Stomach (tissue), 9 donors: Measurements from ENCODE around the gene PPFIA1. TPM values are rescaled to one million over a fixed set of nuclear protein-coding genes. Genes with fewer than 3 reads are reported as not detected.

Source experiments
- DNase-seq, 2 donors: peaks; one replicate each; pipeline versions ENCODE4 v3.0.0 to v3.0.0-alpha.2; 2013 to 2019
- H3K27ac ChIP-seq, 5 donors: fragments of 200-600 bp in 4 of 5; sonication (generic) in 4 of 5; one replicate each; pipeline ENCODE4 v1.5.1; 2013 to 2019; ENCODE audit warnings: mild to moderate bottlenecking in 1 of 5, moderate library complexity in 1 of 5
- H3K27me3 ChIP-seq, 3 donors: fragments of 200-600 bp; sonication (generic); one replicate each; pipeline ENCODE4 v1.5.1; 2017 to 2019; ENCODE audit warnings: mixed run types in 1 of 3
- H3K36me3 ChIP-seq, 4 donors: fragments of 200-600 bp; sonication (generic); 1 replicate in 3 of 4; 2 replicates in 1 of 4; pipeline ENCODE4 v1.5.1; 2016 to 2019
- H3K4me1 ChIP-seq, 4 donors: fragments of 200-600 bp; sonication (generic); one replicate each; pipeline ENCODE4 v1.5.1; 2016 to 2019
- H3K4me3 ChIP-seq, 4 donors: fragments of 200-600 bp; sonication (generic) in 3 of 4; one replicate each; pipeline ENCODE4 v1.5.1; 2016 to 2019; ENCODE audit warnings: mild to moderate bottlenecking in 1 of 4
- H3K9me3 ChIP-seq, 4 donors: fragments of 200-600 bp; sonication (generic); one replicate each; pipeline ENCODE4 v1.5.1; 2016 to 2019
- CTCF ChIP-seq, 7 experiments: fragments of 450-650 bp in 4 of 7; fragments of 200-600 bp in 3 of 7; sonication (generic) in 3 of 7; IDR thresholded peaks; one replicate each; pipeline ENCODE4 v1.5.1; 2016 to 2019; ENCODE audit warnings: antibody characterized with exemption in 7 of 7, control low read depth in 2 of 7, mild to moderate bottlenecking in 1 of 7
- EP300 ChIP-seq: sonication (generic); formaldehyde crosslinking; IDR thresholded peaks from one replicate; pipeline ENCODE4 v1.6.1; 2017; ENCODE audit warnings: antibody characterized with exemption
- POLR2A ChIP-seq, 4 donors: fragments of 450-650 bp; IDR thresholded peaks; one replicate each; pipeline ENCODE4 v1.6.1; 2016; ENCODE audit warnings: antibody characterized with exemption in 4 of 4, control low read depth in 2 of 4, mild to moderate bottlenecking in 1 of 4, moderate library complexity in 1 of 4
- POLR2AphosphoS5 ChIP-seq, 3 donors: sonication (generic); formaldehyde crosslinking; IDR thresholded peaks; one replicate each; pipeline ENCODE4 v1.6.1; 2016; ENCODE audit warnings: antibody characterized with exemption in 3 of 3
- WGBS, 5 donors: extraction: QIAGEN DNeasy Blood & Tissue Kit in 3 of 5; methylation state at CpG; one replicate each; pipeline versions ENCODE4 v1.1.5 to v1.1.7; 2013 to 2018; 5-methylcytosine and 5-hydroxymethylcytosine counted together
- intact Hi-C: fragments of 100-400 bp; cut with DNase I; formaldehyde crosslinking; loops from one replicate; pipeline ENCODE4 v1.15.1; 2023; ENCODE audit warnings: low total_unique reads
- polyA plus RNA-seq, 3 donors: library from polyadenylated mRNA; stranded (reverse); fragments of 200-250 nt; gene quantifications; one replicate each; pipeline ENCODE4 v1.2.3, GENCODE V29; 2013
- total RNA-seq, 5 donors: library from RNA; depleted of rRNA; stranded (reverse); fragments of >200 nt; gene quantifications; one replicate each; pipeline versions ENCODE4 v1.1.0 to v1.2.3, GENCODE V29; 2014 to 2016
- donor health status: healthy with polysubstance abuse.
- donor health status: Bipolar disorder and iron deficiency.
- donor health status: healthy.

Gene PPFIA1
- total and polyA plus RNA-seq, 8 donors: 10.8 to 108 (median 35.5) TPM

- intact Hi-C loops: no loop called here
- Histone ChIP-seq H3K27ac (no peak overlapping the region), H3K9me3 (no peaks in the 10 kb centered on the region), H3K4me3 (no peak overlapping the region), H3K36me3 (peaks cover 83 to 100% (median 97%) of the 10 kb centered on the region in 4 donors), H3K27me3 (no peaks in the 10 kb centered on the region), H3K4me1 (no peaks in the 10 kb centered on the region)
- DNase-seq: no peak
- TF ChIP-seq CTCF (IDR thresholded peaks at IDR 0.05) (no peak), POLR2A (IDR thresholded peaks at IDR 0.05) (no peak), EP300 (no peak), POLR2AphosphoS5 (IDR thresholded peaks at IDR 0.05) (no peak)
- WGBS, 5 donors: 76 to 81% (median 79%) methylated on average over 10 to 11 of the region's 11 CpGs
Measured at GRCh38 chr11:70429724-70430521, 159.4 kb downstream of the PPFIA1 start.

- intact Hi-C loops: no loop called here
- Histone ChIP-seq H3K36me3 (peaks cover 80 to 100% (median 97%) of the 10 kb centered on the region in 4 donors), H3K9me3 (no peaks in the 10 kb centered on the region)
Measured at GRCh38 chr11:70430671-70431574, 160.4 kb downstream of the PPFIA1 start.

GRCh38 chr11:70431611-70432010 lies 161.1 kb downstream of the PPFIA1 start:
- intact Hi-C loops: no loop called here
- no peak for DNase-seq
- H3K36me3 ChIP-seq: peaks cover 84 to 100% (median 97%) of the 10 kb centered on the region in 4 donors

More at GRCh38 chr11:70430671-70431574, 160.4 kb downstream of the PPFIA1 start:
- TF ChIP-seq EP300: no peak
- no peak for TF ChIP-seq CTCF (IDR thresholded peaks at IDR 0.05)
- no peak for TF ChIP-seq POLR2AphosphoS5 (IDR thresholded peaks at IDR 0.05)
- no peak for TF ChIP-seq POLR2A (IDR thresholded peaks at IDR 0.05)
- Histone ChIP-seq H3K4me3 (no peak overlapping the region), H3K4me1 (no peaks in the 10 kb centered on the region), H3K27me3 (no peaks in the 10 kb centered on the region), H3K27ac (no peak overlapping the region)
- WGBS, 5 donors: 93 to 96% (median 94%) methylated on average over 23 to 25 of the region's 25 CpGs
- DNase-seq: no peak

More at GRCh38 chr11:70431611-70432010, 161.1 kb downstream of the PPFIA1 start:
- Histone ChIP-seq H3K9me3 (no peaks in the 10 kb centered on the region), H3K27ac (no peak overlapping the region), H3K4me1 (no peaks in the 10 kb centered on the region), H3K4me3 (no peak overlapping the region), H3K27me3 (no peaks in the 10 kb centered on the region)
- TF ChIP-seq CTCF (IDR thresholded peaks at IDR 0.05) (no peak), POLR2A (IDR thresholded peaks at IDR 0.05) (no peak), POLR2AphosphoS5 (IDR thresholded peaks at IDR 0.05) (no peak), EP300 (no peak)
- WGBS, 5 donors: 93 to 97% (median 95%) methylated on average over 12 of the region's 12 CpGs
